K562 (cell line): ENCODE measurements around the gene ENO3. TPM values are rescaled to one million over a fixed set of nuclear protein-coding genes. Genes with fewer than 3 reads are reported as not detected.

Experiments
- ATF2 ChIP-seq: sonication (generic); formaldehyde crosslinking; IDR thresholded peaks from 2 replicates; pipeline ENCODE4 v1.8.1; 2022; ENCODE audit warnings: missing genetic modification reagents
- BCLAF1 ChIP-seq, 2 experiments: fragments of 450-650 bp in 1 of 2; IDR thresholded peaks; 2 replicates each; pipeline ENCODE4 v1.6.1; 2011 to 2017; ENCODE audit warnings: low read depth in 2 of 2, antibody characterized with exemption in 1 of 2, borderline replicate concordance in 1 of 2, low read length in 1 of 2, mild to moderate bottlenecking in 1 of 2, mixed read lengths in 1 of 2; ENCODE audit not compliant: control insufficient read depth in 1 of 2
- CHD7 ChIP-seq: fragments of 200-600 bp; sonication (generic); IDR thresholded peaks from one replicate; pipeline ENCODE4 v1.6.1; 2012; ENCODE audit warnings: mild to moderate bottlenecking, low read depth, low read length, inconsistent platforms
- DPF2 ChIP-seq: fragments of 450-650 bp; IDR thresholded peaks from 2 replicates; pipeline ENCODE4 v1.6.1; 2016
- ELF4 ChIP-seq: fragments of 450-650 bp; formaldehyde crosslinking; IDR thresholded peaks from 2 replicates; pipeline ENCODE4 v1.4.0; 2022; ENCODE audit warnings: missing genetic modification characterization
- POLR2AphosphoS2 ChIP-seq: IDR thresholded peaks from 2 replicates; pipeline ENCODE4 v1.6.1; 2012; ENCODE audit warnings: low read length, improper control_type of control experiment
- TARDBP ChIP-seq: fragments of 450-650 bp; IDR thresholded peaks from 2 replicates; pipeline ENCODE4 v1.6.1; 2016
- YY1 ChIP-seq, 3 experiments: IDR thresholded peaks; 2 replicates each; pipeline ENCODE4 v1.6.1; 2011; ENCODE audit warnings: low read length in 2 of 3, mild to moderate bottlenecking in 2 of 3, moderate library complexity in 2 of 3, borderline replicate concordance in 1 of 3, control low read depth in 1 of 3, low read depth in 1 of 3; ENCODE audit not compliant: insufficient read depth in 3 of 3, insufficient replicate concordance in 2 of 3, control insufficient read depth in 1 of 3, insufficient read length in 1 of 3; ENCODE audit errors: extremely low read depth in 1 of 3
- polyA plus RNA-seq, 8 experiments: library from polyadenylated mRNA; depleted of rRNA in 4 of 8; stranded (reverse) in 5 of 8; unstranded in 3 of 8; fragments of >200 nt; fragmentation: Nextera tagmentation in 2 of 8; fragmentation: Illumina TruSeq in 1 of 8; extraction: Ambion mirVana in 2 of 8; extraction: Trizol in 1 of 8; gene quantifications; 2 replicates each; pipeline versions ENCODE4 v1.2.1 to v1.2.3, GENCODE V29; 2011 to 2014; ENCODE audit warnings: inconsistent platforms in 1 of 8, missing spikeins in 1 of 8
- total RNA-seq, 7 experiments: library from RNA; depleted of rRNA in 6 of 7; stranded (reverse); fragments of >200 nt in 6 of 7; fragmentation: Illumina TruSeq in 2 of 7; extraction: Trizol in 2 of 7; gene quantifications; 2 replicates each; pipeline versions ENCODE4 v1.2.1 to v1.2.3, GENCODE V29; 2011 to 2021; ENCODE audit warnings: low replicate concordance in 1 of 7

ENO3 gene
- total and polyA plus RNA-seq, 9 of the 15 experiments (the other 6 are each of a cell fraction or from before 2014, with no cell fraction given), result 5.7 to 17.2 (median 9.9) TPM

- TF ChIP-seq ELF4 (CRISPR knock-in tag) (peak; percentile 46; the same call in 1 of the 2 replicates), YY1 (IDR thresholded peaks at IDR 0.05; ENCODE audit: borderline replicate concordance in 1 of 3, control insufficient read depth in 1 of 3, extremely low read depth in 1 of 3, insufficient read depth in 3 of 3, insufficient read length in 1 of 3, insufficient replicate concordance in 2 of 3, low read depth in 1 of 3, low read length in 2 of 3) (peak in 1 of 3 experiments; percentile 55), CHD7 (no peak), DPF2 (peak; percentile 70), TARDBP (no peak), POLR2AphosphoS2 (peak; percentile 13; the same call in 1 of the 2 replicates), ATF2 (CRISPR knock-in tag) (no peak), BCLAF1 (IDR thresholded peaks at IDR 0.05; ENCODE audit: borderline replicate concordance in 1 of 2, control insufficient read depth in 1 of 2, low read depth in 2 of 2, low read length in 1 of 2) (no peak)
These were observed 2.6 kb upstream of the ENO3 start, which contains the start of gene PFN1 (continued) for GRCh38 chr17:4948166-4948930.
